ENCODE measurements around the gene NHERF1. TPM values are rescaled to one million over a fixed set of nuclear protein-coding genes. Genes with fewer than 3 reads are reported as not detected.

The NHERF1 gene
- total and polyA plus RNA-seq, 2 of the 8 experiments (the other 6 are each of a cell fraction or from before 2014, with no cell fraction given): 92.9 to 99.2 TPM

DNA sequence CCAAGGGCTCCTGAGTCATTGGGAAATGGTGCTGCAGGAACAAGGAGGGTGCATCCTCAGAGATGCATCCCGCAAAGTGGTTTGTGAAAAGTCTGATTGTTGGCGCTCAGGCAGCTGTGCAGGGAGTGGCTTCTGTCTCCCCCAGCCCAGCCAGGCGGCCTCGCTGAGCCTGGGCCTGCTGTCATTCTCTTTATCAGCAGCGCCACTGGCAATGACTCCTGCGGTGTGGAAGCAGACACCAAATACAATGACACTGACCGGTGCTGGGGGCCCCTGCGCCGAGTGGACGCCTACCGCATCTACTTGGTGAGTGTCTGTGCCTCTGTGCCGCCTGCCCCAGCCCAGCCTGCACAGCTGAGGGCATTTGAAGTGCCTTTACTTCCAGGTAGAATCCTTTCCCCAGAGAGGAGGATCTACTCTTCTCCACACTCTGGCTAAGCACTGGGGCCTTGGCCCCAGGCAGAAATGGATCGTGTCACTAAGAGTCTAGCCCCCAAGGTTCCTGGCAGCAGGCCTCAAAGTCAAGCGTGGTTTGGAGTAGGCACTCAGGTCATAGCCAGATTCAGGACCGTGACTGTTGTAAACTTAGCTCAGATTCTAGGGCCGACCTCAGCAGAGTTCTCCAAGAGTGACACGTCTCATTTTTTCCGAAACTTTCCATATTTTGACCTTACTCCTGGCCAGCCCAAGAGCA, 47.0 kb downstream of the NHERF1 start:
- Histone ChIP-seq H3K27me3 (replicated peaks in 1 of 4; ENCODE audit: control insufficient read depth in 3 of 4, extremely low read depth in 1 of 4, insufficient read depth in 3 of 4, low read length in 3 of 4) (no peaks in the 10 kb centered on the region), H3K14ac (ENCODE audit: insufficient read length) (no peak overlapping the region), H3K56ac (replicated peaks; ENCODE audit: insufficient read length, low read depth, low read length) (no peak overlapping the region), H2BK12ac (ENCODE audit: low read depth, low read length) (no peak overlapping the region), H2BK15ac (ENCODE audit: low read length) (no peak overlapping the region), H3K9me3 (ENCODE audit: insufficient read depth in 2 of 2, low read depth in 1 of 2, low read length in 1 of 2) (no peaks in the 10 kb centered on the region), H4K5ac (ENCODE audit: insufficient read length, low read depth, low read length) (no peak overlapping the region), H2BK20ac (ENCODE audit: low read length) (no peak overlapping the region), H2AK5ac (ENCODE audit: low read depth, low read length) (no peak overlapping the region), H2BK5ac (ENCODE audit: low read depth, low read length) (no peak overlapping the region), H3K23ac (ENCODE audit: insufficient read length) (no peak overlapping the region), H2BK120ac (replicated peaks; ENCODE audit: low read depth, low read length) (no peak overlapping the region), H4K91ac (replicated peaks; ENCODE audit: insufficient read length, low read length) (no peak overlapping the region), H3K27ac (ENCODE audit: low read depth, low read length) (no peak overlapping the region), H3K9ac (replicated peaks in 1 of 4; ENCODE audit: extremely low read depth in 1 of 4, low read depth in 3 of 4, low read length in 3 of 4) (no peak overlapping the region), H3K4me3 (ENCODE audit: extremely low read depth in 1 of 4, insufficient read depth in 2 of 4, low read depth in 3 of 4, low read length in 4 of 4) (no peak overlapping the region), H3K4me1 (replicated peaks in 1 of 4; ENCODE audit: control insufficient read depth in 3 of 4, insufficient read depth in 4 of 4, low read length in 3 of 4) (no peaks in the 10 kb centered on the region), H4K20me1 (replicated peaks in 1 of 2; ENCODE audit: control insufficient read depth in 1 of 2, insufficient read depth in 2 of 2, low read length in 2 of 2) (peaks cover 0 to 5% of the 10 kb centered on the region in 2 experiments), H3K36me3 (ENCODE audit: control insufficient read depth in 2 of 4, insufficient read depth in 4 of 4, low read length in 3 of 4) (peaks cover 0 to 29% (median 6%) of the 10 kb centered on the region in 4 experiments; a peak in 7 of 8 replicates), H3K4me2 (ENCODE audit: insufficient read depth in 1 of 2, low read depth in 2 of 2, low read length in 2 of 2) (no peak overlapping the region), H2AFZ (ENCODE audit: low read length) (no peak overlapping the region), H3K79me2 (ENCODE audit: control insufficient read depth in 1 of 2, insufficient read depth in 2 of 2, low read length in 2 of 2) (no peaks in the 10 kb centered on the region), H3K79me1 (ENCODE audit: low read depth, low read length) (no peaks in the 10 kb centered on the region), H3K18ac (ENCODE audit: extremely low read depth, low read length) (no peak overlapping the region), H4K8ac (ENCODE audit: extremely low read depth, insufficient read depth, low read length) (no peak overlapping the region), H3K23me2 (ENCODE audit: low read depth, low read length) (no peaks in the 10 kb centered on the region), H3K4ac (replicated peaks; ENCODE audit: insufficient read length, low read depth, low read length) (no peak overlapping the region)
- DNase-seq (ENCODE audit: low read depth in 1 of 2, low spot score in 2 of 2): no peak
- ChIA-PET POLR2A (ENCODE audit: partially characterized antibody) (interaction anchor here (0.8 kb wide), 1 partner anchor 13 kb away, joined by 4 read pairs; no protein-coding TSS in a partner anchor), CTCF (ENCODE audit: partially characterized antibody) (interaction anchor here (1.6 to 99.6 kb wide), 4 partner anchors 12 to 50 kb away, joined by 5 to 2981 read pairs (median 16); partner anchors contain the start of genes FDXR and GRIN2C)
- FAIRE-seq: no peak
- TF ChIP-seq FOSL1 (IDR thresholded peaks at IDR 0.05; ENCODE audit: insufficient read depth, low read depth, low read length): no peak
- TF ChIP-seq RNF2 (IDR thresholded peaks at IDR 0.05; ENCODE audit: borderline replicate concordance, low read depth, low read length, missing control alignments, poor library complexity, severe bottlenecking): no peak
- no peak for TF ChIP-seq KDM1A (IDR thresholded peaks at IDR 0.05; ENCODE audit: borderline replicate concordance, low read length)
- TF ChIP-seq SUZ12 (IDR thresholded peaks at IDR 0.05; ENCODE audit: low read length): no peak
- no peak for TF ChIP-seq RAD21 (IDR thresholded peaks at IDR 0.05 in 1 of 2, conservative IDR thresholded peaks at IDR 0.05 in 1 of 2; ENCODE audit: low read depth in 2 of 2, low read length in 2 of 2)
- no peak for TF ChIP-seq GTF2F1 (IDR thresholded peaks at IDR 0.05; ENCODE audit: borderline replicate concordance, low read depth, low read length)
- no peak for TF ChIP-seq MAFK (IDR thresholded peaks at IDR 0.05; ENCODE audit: low read depth, low read length)
- WGBS, 2 experiments (ENCODE audit: extremely low coverage in 1 of 2, insufficient coverage in 1 of 2, insufficient read length in 1 of 2, insufficient replicate concordance in 2 of 2, low coverage in 1 of 2, low lambda C conversion rate in 2 of 2, missing lambda C conversion rate in 1 of 2): 94% methylated on average over 18 of the region's 18 CpGs; no CpG with 5 or more reads in 1 of the 2 experiments

Data from H1 (cell line).